EH (cell line): Measurements from ENCODE around the gene TTBK1.

Experiments
- DNase-seq: peaks from one replicate; pipeline ENCODE4 v3.0.0-alpha.2; 2015; ENCODE audit warnings: low read depth

Gene TTBK1

GRCh38 chr6:43242908-43243663 is at the start of gene TTBK1:
TTBK1 (plus strand) TSS chr6:43243481; CDS start chr6:43246661, 3,180 bp downstream.
- no peak for DNase-seq

- no peak for DNase-seq
Observed at GRCh38 chr6:43193929-43194328, 49.4 kb upstream of the TTBK1 start.

GRCh38 chr6:43196337-43196736 is 46.9 kb upstream of the TTBK1 start:
- DNase-seq = no peak

GRCh38 chr6:43199912-43200311 is 43.4 kb upstream of the TTBK1 start:
- DNase-seq = no peak

- DNase-seq = no peak
Observed at GRCh38 chr6:43200541-43200940, 42.7 kb upstream of the TTBK1 start.

GRCh38 chr6:43202451-43202850 is 40.8 kb upstream of the TTBK1 start:
- DNase-seq = no peak

- no peak for DNase-seq
Observed at GRCh38 chr6:43203029-43203717, 40.1 kb upstream of the TTBK1 start.

GRCh38 chr6:43203718-43204095 is 39.6 kb upstream of the TTBK1 start:
- no peak for DNase-seq

GRCh38 chr6:43204271-43205105 is 38.8 kb upstream of the TTBK1 start:
- no peak for DNase-seq

GRCh38 chr6:43205849-43206248 is 37.4 kb upstream of the TTBK1 start:
- no peak for DNase-seq

- no peak for DNase-seq
Observed at GRCh38 chr6:43207286-43207685, 36.0 kb upstream of the TTBK1 start.

- no peak for DNase-seq
Observed at GRCh38 chr6:43211955-43212354, 31.3 kb upstream of the TTBK1 start.

GRCh38 chr6:43213431-43213830 is 29.9 kb upstream of the TTBK1 start:
- DNase-seq = no peak

GRCh38 chr6:43215066-43215465 is 28.2 kb upstream of the TTBK1 start:
- no peak for DNase-seq

GRCh38 chr6:43216200-43216599 is 27.1 kb upstream of the TTBK1 start:
- DNase-seq = no peak

- no peak for DNase-seq
Observed at GRCh38 chr6:43217351-43217750, 25.9 kb upstream of the TTBK1 start.

- DNase-seq = no peak
Observed at GRCh38 chr6:43219119-43219518, 24.2 kb upstream of the TTBK1 start.

- DNase-seq = no peak
Observed at GRCh38 chr6:43219814-43220213, 23.5 kb upstream of the TTBK1 start.

GRCh38 chr6:43220439-43220951 is 22.8 kb upstream of the TTBK1 start:
- DNase-seq = no peak

GRCh38 chr6:43221046-43221972 is 22.0 kb upstream of the TTBK1 start:
- DNase-seq = no peak

GRCh38 chr6:43222418-43223059 is 20.7 kb upstream of the TTBK1 start:
- no peak for DNase-seq
